GM13977 (cell line): ENCODE measurements around the gene ZSCAN21.

Source experiments
- DNase-seq: peaks from one replicate; pipeline ENCODE4 v3.0.0; 2012; ENCODE audit warnings: low spot score
- CTCF ChIP-seq: IDR thresholded peaks from 2 replicates; pipeline ENCODE4 v1.5.1; 2012; ENCODE audit warnings: mild to moderate bottlenecking, control low read depth; ENCODE audit not compliant: insufficient read depth; ENCODE audit errors: extremely low read depth, missing control alignments
- in situ Hi-C: fragments of 300-500 bp; cut with MboI; formaldehyde crosslinking; loops from one replicate; pipeline ENCODE4 v1.12.0; 2022; ENCODE audit warnings: low sequenced_read_pairs, low pct_unique_long_range_greater_than_20kb, mixed read lengths, inconsistent platforms; ENCODE audit not compliant: unreplicated experiment

The ZSCAN21 gene

GRCh38 chr7:100029596-100029995 lies 20.0 kb upstream of the ZSCAN21 start:
- DNase-seq, result no peak
- in situ Hi-C loops, result no loop called here
- no peak for TF ChIP-seq CTCF

- in situ Hi-C loops, result no loop called here
- TF ChIP-seq CTCF, result no peak
These were observed 16.0 kb upstream of the ZSCAN21 start for GRCh38 chr7:100033526-100033925.

GRCh38 chr7:100034871-100035510 lies 14.6 kb upstream of the ZSCAN21 start:
- in situ Hi-C loops, result no loop called here
- no peak for TF ChIP-seq CTCF
- DNase-seq, result no peak

More at GRCh38 chr7:100033526-100033925, 16.0 kb upstream of the ZSCAN21 start:
- DNase-seq, result no peak

GRCh38 chr7:100035876-100036275 lies 13.7 kb upstream of the ZSCAN21 start:
- no peak for TF ChIP-seq CTCF
- no peak for DNase-seq
- in situ Hi-C loops, result no loop called here

GRCh38 chr7:100038326-100038725 lies 11.2 kb upstream of the ZSCAN21 start:
- no peak for DNase-seq
- no peak for TF ChIP-seq CTCF
- in situ Hi-C loops, result no loop called here

GRCh38 chr7:100040575-100040974 lies 9.0 kb upstream of the ZSCAN21 start:
- no peak for TF ChIP-seq CTCF
- in situ Hi-C loops, result no loop called here
- no peak for DNase-seq
